K562 (cell line): ENCODE results near the gene ADNP2.

Source experiments
- CTCF ChIP-seq, 3 experiments: IDR thresholded peaks in 2 of 3; conservative IDR thresholded peaks in 1 of 3; 2 replicates each; pipeline ENCODE4 v1.5.1; 2011 to 2012; ENCODE audit warnings: low read length in 3 of 3, mild to moderate bottlenecking in 3 of 3, control low read depth in 2 of 3, improper control_type of control experiment in 1 of 3, inconsistent platforms in 1 of 3, low read depth in 1 of 3, mixed read lengths in 1 of 3, moderate library complexity in 1 of 3; ENCODE audit not compliant: insufficient read depth in 2 of 3
- FOSL1 ChIP-seq: fragments of 200-800 bp; sonication (Bioruptor generic); conservative IDR thresholded peaks from 2 replicates; pipeline ENCODE4 v1.6.1; 2016; ENCODE audit warnings: missing genetic modification characterization, missing compliant biosample characterization
- IRF1 ChIP-seq: sonication (generic); formaldehyde crosslinking; IDR thresholded peaks from 2 replicates; pipeline ENCODE4 v1.8.0; 2022; ENCODE audit warnings: missing genetic modification reagents, mild to moderate bottlenecking, borderline replicate concordance
- MEF2D ChIP-seq: conservative IDR thresholded peaks from 2 replicates; pipeline ENCODE4 v1.6.1; 2016; ENCODE audit warnings: low read depth, missing genetic modification characterization, missing compliant biosample characterization
- SMC3 ChIP-seq: conservative IDR thresholded peaks from 2 replicates; pipeline ENCODE4 v1.6.1; 2011; ENCODE audit warnings: low read depth, low read length, improper control_type of control experiment; ENCODE audit not compliant: insufficient read depth

- TF ChIP-seq IRF1 (no peak), MEF2D (tag) (no peak), CTCF (IDR thresholded peaks at IDR 0.05 in 2 of 3, conservative IDR thresholded peaks at IDR 0.05 in 1 of 3; ENCODE audit: insufficient read depth in 2 of 3, low read depth in 1 of 3, low read length in 3 of 3) (no peak), FOSL1 (tag) (no peak), SMC3 (no peak)
Observed at GRCh38 chr18:80143881-80144280, 34.8 kb downstream of the ADNP2 start.
